Stimulated activated CD8-positive, alpha-beta memory T cell treated with anti-CD3 and anti-CD28 coated beads, Interleukin-15, amount 100 ng/mL, for 1 hour (primary cell): ENCODE results near the gene CLTCL1.

ENCODE experiments used
- DNase-seq: peaks from one replicate; pipeline ENCODE4 v3.0.0-alpha.2; 2020; ENCODE audit warnings: low read depth

Gene CLTCL1

DNA sequence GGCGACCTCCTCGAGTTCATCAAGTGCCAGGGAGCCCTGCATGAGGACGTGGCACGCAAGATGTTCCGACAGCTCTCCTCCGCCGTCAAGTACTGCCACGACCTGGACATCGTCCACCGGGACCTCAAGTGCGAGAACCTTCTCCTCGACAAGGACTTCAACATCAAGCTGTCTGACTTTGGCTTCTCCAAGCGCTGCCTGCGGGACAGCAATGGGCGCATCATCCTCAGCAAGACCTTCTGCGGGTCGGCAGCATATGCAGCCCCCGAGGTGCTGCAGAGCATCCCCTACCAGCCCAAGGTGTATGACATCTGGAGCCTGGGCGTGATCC lies 159.9 kb downstream of the CLTCL1 start:
- no peak for DNase-seq

DNA sequence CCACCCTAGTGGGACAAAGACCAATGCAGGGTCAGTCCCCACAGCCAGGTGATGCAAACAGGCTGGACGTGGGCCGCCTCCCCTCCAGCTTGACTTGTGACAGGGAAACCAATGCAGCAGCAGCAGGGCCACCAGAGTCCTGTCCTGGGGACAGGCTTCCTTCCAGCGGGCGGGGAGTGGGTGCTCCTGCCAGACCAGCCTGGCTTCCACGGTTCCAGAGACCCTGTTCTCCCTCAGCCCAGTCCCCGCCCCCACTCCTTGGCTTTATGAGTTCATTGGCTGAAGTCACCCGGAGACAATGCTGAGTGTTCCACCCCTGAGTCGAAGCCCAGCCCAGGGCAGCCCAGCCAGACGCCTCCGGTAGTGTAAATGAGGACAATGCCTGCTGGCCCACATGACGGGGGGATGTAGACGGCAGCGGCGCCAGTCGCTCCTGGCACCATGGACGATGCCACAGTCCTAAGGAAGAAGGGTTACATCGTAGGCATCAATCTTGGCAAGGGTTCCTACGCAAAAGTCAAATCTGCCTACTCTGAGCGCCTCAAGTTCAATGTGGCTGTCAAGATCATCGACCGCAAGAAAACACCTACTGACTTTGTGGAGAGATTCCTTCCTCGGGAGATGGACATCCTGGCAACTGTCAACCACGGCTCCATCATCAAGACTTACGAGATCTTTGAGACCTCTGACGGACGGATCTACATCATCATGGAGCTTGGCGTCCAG lies 160.4 kb downstream of the CLTCL1 start, which contains the start of gene TSSK2:
Gene TSSK2 (plus strand): TSS at position 350 of the 726 bp plus-strand sequence. CDS start 92 bp downstream, at position 442.
- DNase-seq, result no peak

DNA sequence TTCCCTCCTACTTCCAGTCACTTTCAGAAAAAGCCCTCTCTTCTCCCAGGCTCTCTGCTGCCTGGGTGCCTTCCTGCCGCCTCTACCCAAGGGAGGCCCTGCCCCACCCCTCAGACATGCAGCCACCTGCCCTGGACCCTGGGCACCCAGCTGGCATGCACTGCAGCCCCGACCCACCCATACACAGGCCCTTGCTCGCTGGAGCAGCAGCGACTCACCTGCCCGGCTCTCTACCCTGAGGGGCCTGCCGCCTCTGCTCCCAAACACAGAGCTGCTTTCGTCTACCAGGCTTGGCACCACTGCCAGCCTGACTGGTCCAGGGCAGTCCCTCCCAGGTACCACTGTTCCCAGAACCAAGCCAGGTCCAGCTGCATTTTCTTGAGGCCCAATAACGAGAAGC lies 161.6 kb downstream of the CLTCL1 start:
- no peak for DNase-seq
